NOMO-1 (cell line): Measurements from ENCODE around the gene PANX2.

Source experiments
- DNase-seq, 2 experiments: peaks; one replicate each; lab custom pipeline; 2025; ENCODE audit not compliant: unreplicated experiment in 2 of 2; lab: John Stamatoyannopoulos, UW

The PANX2 gene

DNA sequence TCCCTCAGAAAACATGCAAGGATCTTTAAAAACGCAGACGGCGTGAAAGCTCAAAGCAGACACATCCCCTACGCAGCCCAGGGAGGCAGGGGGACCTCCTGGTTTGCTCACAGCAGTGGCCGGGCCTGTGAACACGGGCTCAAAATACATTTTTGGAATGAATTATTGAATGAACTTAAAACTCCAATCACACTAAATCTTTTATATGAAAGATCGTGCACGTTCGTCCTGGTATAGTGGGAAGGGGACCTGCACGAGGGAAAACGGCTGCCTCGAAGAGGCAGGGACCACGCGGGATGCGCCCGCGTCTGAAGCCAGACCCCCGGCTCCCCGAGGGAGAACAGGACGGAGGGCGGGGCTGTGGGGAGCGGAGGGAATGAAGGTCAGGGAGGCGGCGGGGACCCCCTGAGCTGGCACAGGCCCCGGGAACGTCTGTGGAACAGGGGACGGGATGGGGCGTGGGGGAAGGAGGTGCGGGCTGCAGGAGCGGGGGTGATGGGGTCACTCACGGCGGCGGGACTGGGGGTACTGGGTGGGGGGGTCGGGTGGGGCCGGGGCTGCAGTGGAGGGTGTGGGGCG is 1.3 kb upstream of the PANX2 start:
- DNase-seq, result no peak

DNA sequence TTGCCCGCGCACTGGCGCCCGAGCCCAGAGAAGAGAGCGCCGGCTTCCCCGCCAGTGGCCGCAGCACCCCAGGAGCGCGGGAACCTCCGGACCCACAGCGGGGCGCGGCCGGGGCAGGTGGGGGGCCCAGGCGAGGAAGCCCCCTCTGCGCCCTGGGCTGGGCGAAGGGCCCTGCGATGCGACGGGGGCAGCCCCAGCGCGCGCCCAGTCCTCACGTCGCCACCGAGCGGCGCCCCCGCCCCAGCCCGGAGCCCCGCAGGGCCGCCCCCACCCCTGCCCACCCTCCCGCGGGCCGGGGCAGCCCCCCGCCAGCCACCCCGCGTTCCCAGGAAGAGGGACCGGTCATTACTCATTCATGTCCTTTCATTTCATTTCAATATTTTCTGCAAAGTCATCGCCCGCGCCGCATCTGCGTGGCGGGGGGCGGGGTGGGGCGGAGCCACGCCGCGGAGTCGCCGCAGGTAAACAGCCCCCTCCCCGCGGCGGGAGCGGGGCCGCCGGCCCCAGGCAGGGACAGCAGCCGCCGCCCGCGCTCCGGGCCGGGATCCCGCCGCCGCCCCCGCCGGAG is 673 bp upstream of the PANX2 start:
- DNase-seq, result peak; percentile 16 to 18

DNA sequence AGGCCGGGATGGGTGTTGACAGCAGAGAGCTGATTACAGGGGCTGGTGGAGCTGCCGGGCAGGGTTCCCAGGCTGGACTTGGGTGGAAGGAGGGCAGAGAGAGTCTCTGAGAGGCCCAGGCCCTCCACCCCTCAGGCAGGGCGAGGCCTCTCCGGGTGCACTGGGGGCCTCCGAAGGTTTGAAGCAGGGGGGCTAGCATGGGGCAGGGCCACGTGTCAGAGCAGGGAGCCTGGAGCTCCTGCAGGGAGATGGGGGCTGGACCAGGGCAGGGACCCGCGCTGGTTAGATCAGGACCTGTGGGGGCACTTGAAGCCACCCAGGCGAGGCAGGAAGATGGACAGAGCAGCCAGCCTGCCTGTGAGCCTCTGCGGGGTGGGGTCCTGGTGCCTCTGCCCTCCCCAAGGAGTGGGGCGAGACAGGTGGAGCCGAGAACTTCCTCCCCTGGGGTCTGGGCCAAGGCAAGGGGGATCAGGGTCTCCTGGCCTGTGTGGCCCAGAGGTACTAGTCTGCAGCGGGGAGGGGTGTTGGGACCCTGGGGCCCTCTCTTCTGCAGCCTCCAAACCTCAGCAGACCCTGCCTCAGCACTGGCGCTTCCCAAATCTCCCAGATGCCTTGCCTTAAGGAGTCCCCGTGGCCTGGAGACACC is 911 bp downstream of the PANX2 start:
- DNase-seq, result no peak

DNA sequence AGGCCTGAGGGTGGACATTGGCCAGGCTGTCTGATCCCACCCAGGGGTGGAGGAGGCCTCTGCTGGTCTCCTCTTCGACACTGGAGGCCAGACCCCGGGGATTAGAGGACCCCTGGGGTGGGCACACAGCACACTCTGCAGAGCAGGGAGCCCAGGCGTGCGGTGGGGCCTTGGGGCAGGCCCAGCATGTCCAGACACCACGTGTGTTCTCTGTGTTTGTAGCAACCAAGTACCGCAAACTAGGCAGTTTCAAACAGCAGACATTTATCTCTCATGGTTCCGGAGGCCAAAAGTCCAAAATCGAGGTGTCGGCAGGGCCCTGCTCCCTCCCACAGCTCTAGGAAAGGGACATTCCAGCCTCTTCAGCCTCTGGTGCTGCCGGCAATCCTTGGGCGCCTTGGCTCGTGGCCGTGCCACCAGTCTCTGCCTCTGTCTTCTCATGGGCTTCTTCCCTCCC is 1.5 kb downstream of the PANX2 start:
- no peak for DNase-seq

DNA sequence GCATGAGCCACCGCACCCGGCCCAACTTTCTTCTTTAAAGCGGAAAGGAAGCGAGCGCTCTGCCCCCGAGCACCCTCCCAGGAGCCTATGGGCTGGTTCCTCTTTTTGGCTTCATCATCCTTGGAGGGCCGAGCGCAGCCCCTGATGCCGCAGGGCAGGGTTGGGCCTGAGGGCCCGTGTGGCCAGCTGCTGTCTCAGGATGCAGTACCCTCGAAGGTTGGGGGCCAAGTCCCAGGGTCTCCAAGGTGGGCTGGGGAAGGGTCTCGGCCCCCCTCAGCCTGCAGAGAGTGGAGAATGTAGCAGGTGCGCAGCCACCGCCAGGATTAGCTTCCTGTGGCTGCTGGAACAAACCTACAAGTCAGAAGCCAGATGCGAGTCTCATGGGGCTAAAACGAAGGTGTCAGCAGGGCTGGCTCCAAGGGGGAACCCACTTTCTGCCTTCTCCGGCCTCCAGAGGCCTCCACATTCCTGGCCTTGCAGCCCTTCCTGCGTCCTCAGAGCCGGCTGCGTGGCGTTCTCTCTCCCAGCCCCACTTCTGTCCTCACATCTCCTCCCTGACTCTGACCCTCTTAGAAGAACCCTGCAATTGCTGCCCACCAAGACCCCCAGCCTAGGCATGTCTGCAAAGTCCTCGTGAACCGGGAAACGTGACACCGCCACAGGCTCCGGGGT is 2.9 kb downstream of the PANX2 start:
- DNase-seq, result peak; percentile 73 to 82

DNA sequence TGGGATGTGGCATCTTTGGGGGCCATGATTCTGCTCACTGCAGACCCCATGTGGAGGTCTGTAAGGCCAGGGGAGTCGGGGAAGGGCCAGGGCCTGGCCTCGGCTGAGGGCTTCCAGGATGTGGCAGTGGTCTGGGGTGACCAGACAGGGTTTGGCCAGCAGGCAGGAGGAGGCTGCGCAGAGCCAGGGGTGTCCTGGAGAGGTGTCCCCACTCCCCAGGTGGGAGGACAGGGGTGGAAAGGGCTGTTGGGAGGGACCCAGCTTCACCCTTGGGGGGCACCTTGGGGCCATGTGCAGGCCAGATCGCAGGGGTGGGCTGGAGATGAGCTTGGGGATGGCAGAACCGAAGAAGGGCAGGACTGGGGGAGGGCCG is 3.4 kb downstream of the PANX2 start:
- DNase-seq, result no peak

DNA sequence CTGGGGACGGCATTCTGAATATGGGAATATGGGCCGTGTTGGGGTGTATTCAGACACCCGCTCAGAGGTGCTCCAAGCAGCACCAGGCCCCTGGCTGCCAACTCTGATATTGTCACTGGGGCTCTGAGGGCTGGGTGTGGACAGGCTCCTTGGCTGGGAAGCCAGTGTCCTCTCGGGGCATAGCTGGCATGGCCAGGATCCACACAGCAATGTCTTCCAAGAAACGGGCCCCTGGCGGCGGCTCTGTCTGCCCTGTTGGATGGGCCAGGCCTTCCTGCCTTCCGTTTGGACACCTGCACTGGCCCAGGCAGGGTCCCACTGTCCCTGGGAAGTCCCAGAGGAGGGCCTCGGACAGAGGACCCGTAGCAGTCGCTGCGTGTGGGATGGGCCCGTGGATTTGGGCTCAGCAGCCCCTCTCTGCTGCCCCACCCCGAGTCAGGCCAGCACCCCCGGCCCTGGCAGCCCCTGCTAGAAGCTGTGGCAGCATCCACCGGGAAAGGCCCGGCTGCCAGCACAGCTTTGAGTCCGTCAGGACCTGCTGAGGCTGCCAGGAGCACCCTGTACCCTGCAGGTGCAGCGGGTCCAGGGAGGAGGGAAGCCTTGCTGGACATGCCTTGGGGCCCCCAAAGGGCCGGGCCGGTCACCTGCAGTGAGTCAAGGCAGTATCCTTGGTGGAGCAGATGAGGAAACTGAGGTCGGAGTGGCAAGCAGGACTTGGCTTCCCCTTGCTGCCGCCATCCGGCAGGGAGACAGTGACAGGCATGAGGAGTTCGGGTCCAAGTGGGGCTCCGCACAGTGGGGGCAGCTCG is 4.1 kb downstream of the PANX2 start:
- no peak for DNase-seq

DNA sequence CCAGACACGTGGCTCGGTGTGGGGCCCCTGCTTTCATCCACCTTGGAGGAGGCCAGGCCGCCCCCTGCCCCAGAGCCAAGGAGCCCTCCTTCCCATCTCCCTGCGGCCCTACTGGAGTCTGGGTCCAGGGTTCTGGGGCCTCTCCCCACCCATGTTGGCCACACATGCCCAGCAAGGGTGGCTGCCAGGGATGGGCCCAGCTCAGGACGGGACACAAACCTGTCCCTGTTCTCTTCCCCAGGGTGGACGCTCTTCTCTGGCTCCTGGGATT is 4.6 kb downstream of the PANX2 start:
- DNase-seq, result no peak

DNA sequence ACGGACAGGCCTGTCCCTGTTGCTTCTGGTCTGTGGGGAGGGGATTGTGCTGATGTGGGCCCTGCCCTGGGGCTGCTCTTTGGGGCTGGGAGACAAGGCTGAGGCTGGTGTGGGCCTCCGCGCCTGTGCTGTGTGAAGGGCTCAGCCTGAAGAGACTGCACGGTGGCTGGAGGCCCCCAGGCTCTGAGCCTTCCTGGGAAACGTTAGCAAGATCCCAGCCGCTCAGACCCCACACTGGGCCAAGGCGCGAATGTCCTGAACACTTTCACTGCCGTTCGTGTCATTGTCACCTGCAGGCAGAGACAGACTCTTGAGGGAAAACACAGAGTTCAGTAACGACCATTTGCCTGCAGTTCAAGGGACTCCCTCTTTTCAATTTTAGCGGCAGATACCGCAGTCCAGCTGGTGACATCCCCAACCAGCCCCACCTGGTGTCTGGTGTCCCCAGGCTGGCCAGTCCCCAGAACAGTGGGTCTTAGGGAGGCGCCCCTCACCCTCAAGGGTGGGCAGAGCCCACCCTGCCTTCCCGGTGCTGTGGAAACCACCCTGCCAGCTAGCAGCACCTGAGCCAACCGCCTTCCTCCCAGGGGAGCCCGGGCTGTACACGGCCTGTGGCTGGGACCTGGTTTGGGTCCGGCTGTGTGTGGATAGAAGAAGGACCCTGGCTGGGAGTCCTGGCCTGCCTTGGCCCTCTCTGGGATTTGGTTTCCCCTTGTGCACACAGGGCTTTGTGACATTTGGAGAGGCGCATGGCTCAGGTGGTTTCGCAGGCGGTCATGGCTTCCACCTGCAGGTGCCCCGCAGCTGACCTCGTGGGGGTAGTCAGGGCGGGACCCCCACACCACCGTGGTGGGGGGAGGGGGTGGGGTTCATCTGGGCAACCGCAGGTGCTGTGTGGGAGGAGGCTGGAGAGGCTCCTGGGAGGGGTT is 5.7 kb downstream of the PANX2 start:
- DNase-seq, result no peak

DNA sequence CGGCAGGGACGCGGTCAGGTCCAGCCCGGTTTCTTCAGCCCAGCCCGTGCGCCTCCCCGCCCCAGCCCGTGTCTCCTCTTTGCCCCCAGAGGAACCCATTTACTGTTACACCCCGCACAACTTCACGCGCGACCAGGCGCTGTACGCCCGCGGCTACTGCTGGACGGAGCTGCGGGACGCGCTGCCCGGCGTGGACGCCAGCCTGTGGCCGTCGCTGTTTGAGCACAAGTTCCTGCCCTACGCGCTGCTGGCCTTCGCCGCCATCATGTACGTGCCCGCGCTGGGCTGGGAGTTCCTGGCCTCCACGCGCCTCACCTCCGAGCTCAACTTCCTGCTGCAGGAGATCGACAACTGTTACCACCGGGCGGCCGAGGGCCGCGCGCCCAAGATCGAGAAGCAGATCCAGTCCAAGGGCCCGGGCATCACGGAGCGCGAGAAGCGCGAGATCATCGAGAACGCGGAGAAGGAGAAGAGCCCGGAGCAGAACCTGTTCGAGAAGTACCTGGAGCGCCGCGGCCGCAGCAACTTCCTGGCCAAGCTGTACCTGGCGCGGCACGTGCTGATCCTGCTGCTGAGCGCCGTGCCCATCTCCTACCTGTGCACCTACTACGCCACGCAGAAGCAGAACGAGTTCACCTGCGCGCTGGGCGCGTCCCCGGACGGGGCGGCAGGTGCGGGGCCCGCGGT is 6.5 kb downstream of the PANX2 start:
- DNase-seq, result no peak

DNA sequence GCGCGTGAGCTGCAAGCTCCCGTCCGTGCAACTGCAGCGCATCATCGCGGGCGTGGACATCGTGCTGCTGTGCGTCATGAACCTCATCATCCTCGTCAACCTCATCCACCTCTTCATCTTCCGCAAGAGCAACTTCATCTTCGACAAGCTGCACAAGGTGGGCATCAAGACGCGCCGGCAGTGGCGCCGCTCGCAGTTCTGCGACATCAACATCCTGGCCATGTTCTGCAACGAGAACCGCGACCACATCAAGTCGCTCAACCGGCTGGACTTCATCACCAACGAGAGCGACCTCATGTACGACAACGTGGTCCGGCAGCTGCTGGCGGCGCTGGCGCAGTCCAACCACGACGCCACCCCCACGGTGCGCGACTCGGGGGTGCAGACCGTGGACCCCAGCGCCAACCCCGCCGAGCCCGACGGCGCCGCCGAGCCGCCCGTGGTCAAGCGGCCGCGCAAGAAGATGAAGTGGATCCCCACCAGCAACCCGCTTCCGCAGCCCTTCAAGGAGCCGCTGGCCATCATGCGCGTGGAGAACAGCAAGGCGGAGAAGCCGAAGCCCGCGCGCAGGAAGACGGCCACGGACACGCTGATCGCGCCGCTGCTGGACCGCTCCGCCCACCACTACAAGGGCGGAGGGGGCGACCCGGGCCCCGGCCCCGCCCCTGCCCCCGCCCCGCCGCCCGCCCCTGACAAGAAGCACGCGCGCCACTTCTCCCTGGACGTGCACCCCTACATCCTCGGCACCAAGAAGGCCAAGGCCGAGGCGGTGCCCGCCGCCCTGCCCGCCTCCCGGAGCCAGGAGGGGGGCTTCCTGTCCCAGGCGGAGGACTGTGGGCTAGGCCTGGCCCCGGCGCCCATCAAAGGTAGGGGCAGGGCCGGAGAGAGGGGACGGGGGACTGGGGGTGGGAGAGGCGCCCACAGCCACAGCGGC is 7.3 kb downstream of the PANX2 start:
- DNase-seq, result no peak

DNA sequence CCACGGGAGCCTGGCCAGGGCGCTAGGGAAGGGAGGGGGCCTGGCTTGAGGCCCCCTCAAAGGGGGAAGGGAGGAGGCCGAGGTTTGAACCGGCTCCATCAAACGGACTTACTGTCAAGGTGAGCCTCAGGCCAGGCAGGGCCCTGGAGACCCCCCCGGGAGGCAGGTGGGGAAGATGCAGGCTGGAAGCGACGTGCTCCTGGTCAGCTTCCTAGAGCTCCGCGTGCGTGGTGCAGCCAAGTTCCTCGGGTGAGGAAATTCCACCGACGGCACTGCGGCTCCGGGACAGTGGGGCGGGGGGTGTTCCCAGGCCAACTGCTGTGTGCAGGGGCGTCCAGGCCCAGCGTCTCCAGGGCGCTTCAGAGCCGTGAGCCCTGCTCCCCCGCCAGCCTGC is 7.9 kb downstream of the PANX2 start:
- DNase-seq, result no peak

DNA sequence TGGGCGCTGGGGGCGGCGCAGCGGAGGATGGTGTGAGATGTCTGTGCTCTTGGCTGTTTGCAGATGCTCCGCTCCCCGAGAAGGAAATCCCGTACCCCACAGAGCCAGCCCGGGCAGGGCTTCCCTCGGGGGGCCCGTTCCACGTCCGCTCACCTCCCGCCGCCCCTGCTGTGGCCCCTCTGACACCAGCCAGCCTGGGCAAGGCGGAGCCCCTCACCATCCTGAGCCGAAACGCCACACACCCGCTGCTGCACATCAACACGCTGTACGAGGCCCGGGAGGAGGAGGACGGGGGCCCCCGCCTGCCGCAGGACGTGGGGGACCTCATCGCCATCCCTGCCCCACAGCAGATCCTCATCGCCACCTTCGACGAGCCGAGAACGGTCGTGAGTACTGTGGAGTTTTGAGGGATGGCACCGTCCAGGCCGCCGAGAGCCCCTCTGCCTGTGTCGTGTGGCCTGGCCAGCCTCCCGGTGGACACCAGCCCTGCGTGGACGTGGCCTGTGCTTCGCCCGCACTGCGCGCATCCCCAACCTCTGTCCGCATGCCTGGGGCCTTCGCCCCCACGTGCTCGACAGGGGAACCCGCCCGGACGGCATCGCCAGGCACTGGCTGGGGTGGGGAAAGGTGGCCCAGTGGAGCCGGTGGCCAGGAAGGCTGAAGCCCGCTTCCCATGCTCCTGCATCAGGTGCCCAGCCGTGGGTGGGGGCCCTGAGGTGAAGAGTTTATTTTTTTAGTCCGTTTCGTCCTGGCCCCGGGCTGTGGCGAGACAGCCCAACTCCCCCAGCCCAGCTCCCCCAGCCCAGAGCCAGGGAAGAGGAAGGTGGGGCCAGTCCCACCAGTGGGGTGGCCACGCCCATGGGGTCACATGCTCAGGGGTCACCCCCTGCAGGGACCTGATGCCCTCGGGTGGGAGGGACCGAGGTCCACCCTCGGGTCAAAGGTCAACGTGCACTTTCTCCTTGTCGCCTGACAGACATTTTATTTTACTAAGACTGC is 8.6 kb downstream of the PANX2 start:
- DNase-seq, result no peak

DNA sequence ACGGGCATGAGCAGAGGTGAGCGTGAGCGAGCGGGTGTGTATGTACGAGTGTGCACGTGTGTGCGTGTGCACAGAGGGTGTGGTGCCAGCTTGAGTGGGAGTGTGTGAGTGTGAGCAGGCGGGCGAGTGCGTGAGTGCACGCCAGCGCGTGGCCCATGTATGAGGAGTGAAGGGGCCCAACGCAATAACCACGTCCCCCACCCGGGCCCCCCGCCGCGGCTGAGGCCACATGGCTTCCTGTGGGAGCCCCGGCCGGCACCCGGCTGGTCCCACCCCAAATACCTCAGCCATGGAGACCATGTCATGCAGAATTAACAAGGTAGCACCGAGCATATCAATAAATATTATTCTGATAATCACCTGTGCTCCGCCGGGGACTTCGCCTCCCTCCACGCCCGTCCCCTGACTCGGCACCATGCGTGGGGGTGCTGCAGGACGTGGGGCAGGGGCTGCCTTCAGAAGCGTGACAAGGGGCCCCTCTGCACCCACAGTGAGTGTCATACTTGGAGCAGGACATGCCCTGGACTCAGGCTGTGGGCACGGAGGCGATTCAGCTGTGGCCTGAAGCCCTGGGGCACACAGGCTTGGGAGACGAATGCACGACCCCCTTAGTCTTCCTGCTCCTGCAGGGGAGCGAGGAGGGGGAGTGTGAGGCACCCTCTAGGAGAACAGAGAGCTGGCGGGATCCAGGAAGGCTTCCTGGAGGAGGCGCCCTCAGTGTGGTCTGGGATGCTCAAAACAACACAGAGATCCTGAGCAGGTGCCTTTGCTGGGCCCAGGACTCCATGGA is 9.6 kb downstream of the PANX2 start:
- no peak for DNase-seq

DNA sequence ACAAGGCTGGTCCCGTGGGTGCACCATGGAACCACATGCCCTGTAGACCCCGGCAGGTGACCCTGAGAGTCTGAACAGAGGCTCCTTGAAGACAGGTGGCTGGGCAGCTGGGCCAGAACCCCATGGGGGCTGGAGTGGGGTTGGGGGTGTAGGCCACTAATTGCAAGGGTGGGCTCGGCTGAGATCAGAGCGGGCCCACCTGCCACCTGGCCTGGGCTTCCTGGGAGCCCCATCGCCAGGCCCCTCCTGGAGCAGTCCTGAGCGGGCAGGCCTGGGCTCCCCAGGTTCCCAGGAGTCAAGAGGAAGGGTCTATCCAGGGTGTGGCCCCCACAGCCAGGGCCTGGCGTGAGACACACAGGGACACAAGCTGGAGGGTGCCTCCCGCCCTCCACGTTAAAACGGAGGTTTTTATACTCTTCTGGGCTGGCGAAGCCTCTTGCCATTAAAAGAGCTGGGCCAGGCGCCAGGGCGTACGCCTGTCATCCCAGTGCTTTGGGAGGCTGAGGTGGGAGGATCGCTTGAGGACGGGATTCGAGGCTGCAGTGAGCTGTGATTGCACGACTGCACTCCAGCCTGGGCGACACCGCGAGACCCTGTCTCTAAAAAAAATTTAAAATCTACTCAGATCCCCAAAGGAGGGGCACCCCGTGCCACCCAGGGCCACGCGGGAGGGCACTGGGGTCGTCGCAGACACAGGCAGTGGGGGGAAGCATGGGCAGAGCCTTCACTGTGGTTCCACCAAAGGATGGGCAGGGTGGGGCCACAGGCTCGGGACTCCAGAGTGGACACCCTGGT is 10.4 kb downstream of the PANX2 start:
- DNase-seq, result no peak
